BLaER1 treated with 17β-estradiol and CSF1 and Interleukin-3, amounts not matched to agents 10 nM and 100 nM (cell line): ENCODE data around the gene SNX4.
A peak's percentile ranks its signal among the peaks of the same experiment; 100 is the strongest.
"Not testable (repeated sequence)": the region's sequence is repeated elsewhere in the genome, so short reads cannot be mapped to it uniquely, and the experiment has no call there.

ENCODE experiments used
- H3K27ac ChIP-seq, 11 experiments: shearing (Covaris generic); formaldehyde crosslinking; 2 replicates each; pipeline ENCODE4 v1.8.1; 2022
- H3K27me3 ChIP-seq, 11 experiments: shearing (Covaris generic); formaldehyde crosslinking; 2 replicates each; pipeline ENCODE4 v1.8.1; 2022
- H3K36me3 ChIP-seq, 11 experiments: shearing (Covaris generic); formaldehyde crosslinking; 2 replicates each; pipeline ENCODE4 v1.8.1; 2022
- H3K4me1 ChIP-seq, 10 experiments: shearing (Covaris generic); formaldehyde crosslinking; 2 replicates each; pipeline ENCODE4 v1.8.1; 2022
- H3K4me2 ChIP-seq, 11 experiments: shearing (Covaris generic); formaldehyde crosslinking; 2 replicates each; pipeline ENCODE4 v1.8.1; 2022
- H3K4me3 ChIP-seq, 10 experiments: shearing (Covaris generic); formaldehyde crosslinking; 2 replicates each; pipeline ENCODE4 v1.8.1; 2022
- H3K9ac ChIP-seq, 11 experiments: shearing (Covaris generic); formaldehyde crosslinking; 2 replicates each; pipeline ENCODE4 v1.8.1; 2022
- H3K9me3 ChIP-seq, 11 experiments: shearing (Covaris generic); formaldehyde crosslinking; replicated peaks in 1 of 11; 2 replicates each; pipeline ENCODE4 v1.8.1; 2022
- H4K20me1 ChIP-seq, 11 experiments: shearing (Covaris generic); formaldehyde crosslinking; 2 replicates each; pipeline ENCODE4 v1.8.1; 2022
- Cebpa-rat ChIP-seq, 11 experiments: shearing (Covaris generic); IDR thresholded peaks; 2 replicates each; pipeline ENCODE4 v1.8.1; 2022

The SNX4 gene

DNA sequence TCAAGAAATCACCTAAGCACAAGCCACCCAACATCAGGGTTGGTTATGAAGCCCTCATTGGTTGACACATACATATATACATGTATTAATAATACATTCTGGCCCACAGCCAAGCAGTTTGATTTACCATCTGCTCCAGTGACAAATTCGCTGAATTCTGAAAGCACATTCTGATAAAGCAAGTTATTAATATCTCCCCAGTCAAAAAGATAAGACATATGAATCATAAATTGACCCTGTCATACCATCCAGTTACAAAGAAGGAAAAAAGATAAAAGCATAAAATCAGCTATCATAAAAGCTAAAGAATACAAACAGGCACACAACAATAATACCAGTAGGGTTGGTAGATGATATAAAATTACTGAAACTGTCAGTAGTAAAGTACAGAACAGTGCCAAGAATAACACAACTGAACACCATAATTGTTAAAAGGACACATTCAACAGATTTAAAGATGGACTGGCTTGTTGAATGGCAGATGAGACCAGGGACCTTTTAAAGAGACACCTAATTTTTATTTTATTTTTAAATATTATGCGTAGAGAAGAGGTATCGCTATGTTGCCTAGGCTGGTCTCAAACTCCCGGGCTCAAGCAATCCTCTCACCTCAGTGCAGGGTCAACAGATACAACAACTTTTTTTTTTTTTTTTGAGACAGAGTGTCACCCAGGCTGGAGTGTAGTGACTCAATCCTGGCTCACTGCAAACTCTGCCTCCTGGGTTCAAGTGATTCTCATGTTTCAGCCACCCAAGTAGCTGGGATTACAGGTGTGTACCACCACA, 7.7 kb downstream of the SNX4 start:
- Histone ChIP-seq H4K20me1 (peaks cover 0 to 61% (median 47%) of the 10 kb centered on the region in 11 experiments; a peak in 15 of 22 replicates), H3K36me3 (peaks cover 72 to 94% (median 84%) of the 10 kb centered on the region in 11 experiments), H3K27me3 (no peaks in the 10 kb centered on the region), H3K4me1 (peaks cover 4 to 35% (median 13%) of the 10 kb centered on the region in 10 experiments; a peak in 14 of 20 replicates), H3K27ac (peak overlapping the region in 4 of 11 experiments; percentile 20 to 56 (median 41); a peak in 7 of 22 replicates), H3K9ac (0 out of 22 replicates have a peak overlapping the region, but pooled peaks of 1 of the 11 experiments have one; percentile 3), H3K4me2 (peak overlapping the region in 4 of 11 experiments; percentile 46 to 57 (median 50); a peak in 8 of 22 replicates), H3K4me3 (no peak overlapping the region), H3K9me3 (peaks cover 27 to 40% (median 36%) of the 10 kb centered on the region in 11 experiments)
- TF ChIP-seq Cebpa-rat (IDR thresholded peaks at IDR 0.05), result no peak

DNA sequence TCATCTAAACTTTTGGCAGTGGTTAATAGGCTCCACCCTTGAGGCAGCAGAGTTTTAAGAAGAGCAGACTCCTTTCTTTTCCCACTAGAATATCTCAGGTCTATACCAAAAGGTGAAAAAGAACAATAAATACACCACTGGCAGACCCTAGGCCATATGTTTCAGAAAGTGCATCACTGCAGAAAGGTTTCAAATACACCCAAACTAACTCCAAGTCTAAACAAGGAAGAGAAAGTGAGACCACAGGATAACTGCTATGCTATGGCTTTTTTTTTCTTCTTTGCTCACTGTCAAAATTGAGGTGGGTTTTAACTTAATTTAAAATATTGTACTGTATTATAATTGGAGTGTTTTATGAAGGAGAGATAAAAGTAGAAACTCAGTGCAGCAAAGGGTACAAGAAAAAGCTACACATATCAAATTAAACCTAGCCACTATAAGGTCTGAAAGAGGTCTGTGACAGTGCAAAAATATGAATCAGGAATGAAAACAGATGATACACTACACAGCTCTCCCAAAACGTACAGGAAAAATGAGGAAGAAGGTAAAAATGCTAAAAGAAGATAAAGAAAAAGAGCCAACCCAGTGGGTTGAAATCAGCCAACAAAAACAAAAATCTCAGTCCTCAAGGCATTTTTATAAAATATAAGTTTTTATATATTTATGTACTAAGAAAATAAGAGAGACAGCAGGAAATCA, 8.4 kb downstream of the SNX4 start:
- TF ChIP-seq Cebpa-rat (IDR thresholded peaks at IDR 0.05), result no peak
- Histone ChIP-seq H3K27ac (peak overlapping the region in 4 of 11 experiments; percentile 20 to 56 (median 41); a peak in 8 of 22 replicates), H3K4me1 (peaks cover 0 to 33% (median 13%) of the 10 kb centered on the region in 10 experiments; a peak in 13 of 20 replicates), H3K9ac (peak overlapping the region in 2 of 11 experiments; percentile 3 to 12; a peak in 1 of 22 replicates), H3K36me3 (peaks cover 77 to 94% (median 86%) of the 10 kb centered on the region in 11 experiments), H3K9me3 (peaks cover 32 to 47% (median 43%) of the 10 kb centered on the region in 11 experiments), H3K27me3 (no peaks in the 10 kb centered on the region), H4K20me1 (peaks cover 0 to 55% (median 44%) of the 10 kb centered on the region in 11 experiments; a peak in 15 of 22 replicates), H3K4me3 (no peak overlapping the region), H3K4me2 (peak overlapping the region in 4 of 11 experiments; percentile 46 to 57 (median 50); a peak in 7 of 22 replicates)

- Histone ChIP-seq H3K4me3 (no peak overlapping the region; a peak in 2 of 20 replicates), H3K9me3 (peaks cover 32 to 47% (median 44%) of the 10 kb centered on the region in 11 experiments), H3K27me3 (no peaks in the 10 kb centered on the region), H3K27ac (no peak overlapping the region), H3K9ac (no peak overlapping the region), H3K4me1 (peaks cover 0 to 15% (median 5%) of the 10 kb centered on the region in 10 experiments; a peak in 12 of 20 replicates), H3K4me2 (no peak overlapping the region), H3K36me3 (peaks cover 83 to 96% (median 89%) of the 10 kb centered on the region in 11 experiments), H4K20me1 (peaks cover 0 to 49% (median 25%) of the 10 kb centered on the region in 11 experiments; a peak in 13 of 22 replicates)
- no peak for TF ChIP-seq Cebpa-rat (IDR thresholded peaks at IDR 0.05)
Measured at GRCh38 chr3:125507128-125507527, 12.9 kb downstream of the SNX4 start.

GRCh38 chr3:125498630-125499029, 21.4 kb downstream of the SNX4 start:
- no peak for TF ChIP-seq Cebpa-rat (IDR thresholded peaks at IDR 0.05)
- no peaks in the 10 kb centered on the region for H3K9me3 ChIP-seq
- peaks cover 73 to 100% (median 93%) of the 10 kb centered on the region in 11 experiments for H3K36me3 ChIP-seq
- no peak overlapping the region for H3K4me3 ChIP-seq
- H3K4me1 ChIP-seq, result no peaks in the 10 kb centered on the region
- H3K4me2 ChIP-seq, result no peak overlapping the region
- no peaks in the 10 kb centered on the region for H3K27me3 ChIP-seq
- no peak overlapping the region for H3K9ac ChIP-seq
- no peak overlapping the region for H3K27ac ChIP-seq
- H4K20me1 ChIP-seq, result peaks cover 0 to 10% (median 0%) of the 10 kb centered on the region in 11 experiments; a peak in 4 of 22 replicates

- H3K36me3 ChIP-seq, result peaks cover 77 to 100% (median 93%) of the 10 kb centered on the region in 11 experiments
- no peak for TF ChIP-seq Cebpa-rat (IDR thresholded peaks at IDR 0.05)
- no peak overlapping the region for H3K4me3 ChIP-seq
- no peaks in the 10 kb centered on the region for H3K27me3 ChIP-seq
- no peaks in the 10 kb centered on the region for H3K4me1 ChIP-seq
- peaks cover 0 to 10% (median 0%) of the 10 kb centered on the region in 11 experiments; a peak in 3 of 22 replicates for H4K20me1 ChIP-seq
- H3K27ac ChIP-seq, result no peak overlapping the region
- no peak overlapping the region for H3K4me2 ChIP-seq
- no peaks in the 10 kb centered on the region for H3K9me3 ChIP-seq
- H3K9ac ChIP-seq, result no peak overlapping the region
Measured at GRCh38 chr3:125496701-125497100, 23.3 kb downstream of the SNX4 start.

DNA sequence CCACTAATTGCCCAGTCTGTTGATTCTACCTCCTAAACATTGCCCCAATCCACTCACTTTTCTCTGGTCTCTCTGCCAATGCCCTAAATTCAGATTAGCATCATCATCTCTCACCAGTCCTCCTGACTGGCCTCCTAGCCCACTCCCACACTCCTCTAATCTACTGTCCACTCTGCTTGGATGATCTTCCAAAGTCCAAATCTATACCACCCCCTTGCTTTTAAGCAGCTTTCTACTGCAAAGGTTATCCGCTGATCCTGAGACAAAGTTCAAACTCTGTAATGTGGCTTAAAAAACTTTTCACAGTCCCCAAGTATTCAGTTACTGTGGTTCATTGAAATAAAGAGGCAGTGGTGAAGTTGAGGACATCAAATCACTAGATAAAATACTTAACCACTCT, 37.6 kb downstream of the SNX4 start:
- peaks cover 0 to 5% (median 0%) of the 10 kb centered on the region in 11 experiments; a peak in 3 of 22 replicates for H4K20me1 ChIP-seq
- TF ChIP-seq Cebpa-rat (IDR thresholded peaks at IDR 0.05), result no peak
- H3K4me2 ChIP-seq, result no peak overlapping the region
- H3K27me3 ChIP-seq, result no peaks in the 10 kb centered on the region
- no peak overlapping the region for H3K9ac ChIP-seq
- H3K27ac ChIP-seq, result no peak overlapping the region
- H3K4me3 ChIP-seq, result no peak overlapping the region
- H3K36me3 ChIP-seq, result peaks cover 80 to 100% (median 93%) of the 10 kb centered on the region in 11 experiments
- H3K9me3 ChIP-seq, result no peaks in the 10 kb centered on the region
- no peaks in the 10 kb centered on the region for H3K4me1 ChIP-seq

GRCh38 chr3:125481786-125482185, 38.2 kb downstream of the SNX4 start:
- Histone ChIP-seq H4K20me1 (peaks cover 0 to 5% (median 0%) of the 10 kb centered on the region in 11 experiments; a peak in 3 of 22 replicates), H3K9me3 (no peaks in the 10 kb centered on the region), H3K27ac (no peak overlapping the region), H3K4me3 (no peak overlapping the region), H3K4me2 (no peak overlapping the region), H3K4me1 (no peaks in the 10 kb centered on the region), H3K36me3 (peaks cover 84 to 100% (median 94%) of the 10 kb centered on the region in 11 experiments), H3K27me3 (no peaks in the 10 kb centered on the region), H3K9ac (no peak overlapping the region)
- no peak for TF ChIP-seq Cebpa-rat (IDR thresholded peaks at IDR 0.05)

- not testable (repeated sequence) for H3K27ac ChIP-seq, H3K27me3 ChIP-seq, H3K9ac ChIP-seq, H3K4me1 ChIP-seq, H3K9me3 ChIP-seq, H3K4me2 ChIP-seq, H4K20me1 ChIP-seq, H3K4me3 ChIP-seq
- H3K36me3 ChIP-seq, result peaks cover 83 to 100% (median 93%) of the 10 kb centered on the region in 11 experiments
Measured at GRCh38 chr3:125481375-125481759, 38.6 kb downstream of the SNX4 start.
